Measurements from ENCODE around the gene KCNQ1.

KCNQ1 gene

GRCh38 chr11:2425506-2425905, 19.3 kb upstream of the KCNQ1 start:
- no peak for DNase-seq (ENCODE audit: low read depth)

GRCh38 chr11:2426221-2426620, 18.6 kb upstream of the KCNQ1 start:
- DNase-seq (ENCODE audit: low read depth), result no peak

DNA sequence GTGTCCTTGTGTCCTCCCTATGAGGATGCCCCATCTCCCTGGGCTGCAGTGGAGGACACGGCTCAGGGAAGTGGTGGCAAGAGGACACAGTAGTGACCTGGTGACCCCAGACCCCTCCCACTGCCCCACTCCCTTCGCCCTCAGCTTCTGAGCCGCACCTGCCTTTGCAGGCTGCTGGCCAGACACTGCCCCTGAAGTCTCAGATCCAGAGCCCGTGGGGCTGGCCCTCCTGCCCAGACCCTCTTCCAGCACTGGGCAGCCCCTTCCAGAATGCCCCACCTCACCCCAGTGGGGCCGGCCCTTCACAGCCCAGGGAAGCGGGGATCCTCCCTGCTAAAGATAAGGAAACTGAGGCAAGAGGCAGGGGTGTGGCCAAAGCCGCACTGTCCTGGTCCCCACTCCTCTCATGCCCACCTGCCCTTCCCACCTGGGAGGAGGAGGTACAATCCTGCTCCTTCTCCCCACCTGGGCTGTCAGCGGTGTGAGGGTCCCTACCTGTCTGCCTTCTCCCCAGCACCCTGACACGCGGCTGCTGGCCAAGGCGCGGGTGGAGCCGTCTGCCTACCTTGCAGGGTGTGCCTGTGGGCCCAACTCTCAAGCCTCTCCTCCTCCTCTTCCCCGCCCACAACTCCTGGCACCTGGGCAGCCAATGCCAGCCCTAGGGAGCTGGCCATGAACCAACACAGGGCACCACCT, 17.8 kb upstream of the KCNQ1 start:
- no peak for DNase-seq (ENCODE audit: low read depth)

DNA sequence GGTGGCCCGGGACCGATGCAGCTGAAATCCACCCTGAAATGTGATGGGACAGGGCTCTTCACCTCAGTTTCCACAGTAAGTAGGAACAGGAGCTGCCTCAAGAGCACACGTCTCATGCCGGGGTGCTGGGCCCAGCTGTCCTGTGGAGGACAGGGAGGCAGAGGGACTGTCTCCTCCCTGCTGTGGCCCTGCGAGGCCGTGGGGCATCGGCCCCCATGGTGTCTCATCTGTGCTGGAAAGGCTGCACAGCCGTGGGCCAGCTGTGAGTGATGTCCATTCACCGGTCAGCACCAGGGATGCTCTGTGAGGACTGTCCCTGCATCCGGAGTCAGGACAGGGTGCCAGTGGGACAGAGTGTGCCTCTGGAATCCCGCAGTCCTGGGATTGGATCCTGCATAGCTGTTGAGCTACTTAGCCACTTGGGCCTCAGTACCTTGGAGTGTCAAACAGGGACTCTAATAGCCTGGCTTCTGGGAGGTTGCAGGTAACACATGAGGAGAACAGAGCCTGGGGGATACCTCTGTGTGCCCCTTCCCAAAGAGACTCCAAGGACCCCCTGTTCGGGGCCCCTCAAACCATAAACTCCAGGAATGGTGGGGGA, 17.0 kb upstream of the KCNQ1 start:
- DNase-seq (ENCODE audit: low read depth), result no peak

GRCh38 chr11:2428322-2428795, 16.4 kb upstream of the KCNQ1 start:
- DNase-seq (ENCODE audit: low read depth), result no peak

DNA sequence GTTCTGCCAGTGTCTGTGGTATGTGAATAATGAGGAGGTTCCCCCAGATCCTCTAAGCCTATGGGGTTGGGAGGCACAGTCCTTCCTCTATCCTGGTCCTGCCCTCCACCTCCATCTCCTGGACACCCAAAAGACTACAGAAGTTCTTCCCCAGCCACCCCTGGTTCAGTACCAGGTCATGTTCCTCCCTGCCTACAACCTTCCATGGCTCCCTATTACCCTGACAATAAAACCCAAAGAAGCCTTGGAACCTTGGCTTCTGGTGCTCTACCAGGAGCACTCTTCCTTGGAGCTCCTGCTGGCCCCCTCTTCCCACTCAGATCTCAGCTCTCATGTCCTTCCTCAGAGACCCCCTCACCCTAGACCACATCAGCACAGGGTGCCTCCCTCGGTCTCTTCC, 13.4 kb upstream of the KCNQ1 start:
- no peak for DNase-seq (ENCODE audit: low read depth)

- DNase-seq (ENCODE audit: low read depth), result no peak
Measured at GRCh38 chr11:2432171-2432621, 12.6 kb upstream of the KCNQ1 start.

GRCh38 chr11:2432628-2433071, 12.2 kb upstream of the KCNQ1 start:
- no peak for DNase-seq (ENCODE audit: low read depth)

DNA sequence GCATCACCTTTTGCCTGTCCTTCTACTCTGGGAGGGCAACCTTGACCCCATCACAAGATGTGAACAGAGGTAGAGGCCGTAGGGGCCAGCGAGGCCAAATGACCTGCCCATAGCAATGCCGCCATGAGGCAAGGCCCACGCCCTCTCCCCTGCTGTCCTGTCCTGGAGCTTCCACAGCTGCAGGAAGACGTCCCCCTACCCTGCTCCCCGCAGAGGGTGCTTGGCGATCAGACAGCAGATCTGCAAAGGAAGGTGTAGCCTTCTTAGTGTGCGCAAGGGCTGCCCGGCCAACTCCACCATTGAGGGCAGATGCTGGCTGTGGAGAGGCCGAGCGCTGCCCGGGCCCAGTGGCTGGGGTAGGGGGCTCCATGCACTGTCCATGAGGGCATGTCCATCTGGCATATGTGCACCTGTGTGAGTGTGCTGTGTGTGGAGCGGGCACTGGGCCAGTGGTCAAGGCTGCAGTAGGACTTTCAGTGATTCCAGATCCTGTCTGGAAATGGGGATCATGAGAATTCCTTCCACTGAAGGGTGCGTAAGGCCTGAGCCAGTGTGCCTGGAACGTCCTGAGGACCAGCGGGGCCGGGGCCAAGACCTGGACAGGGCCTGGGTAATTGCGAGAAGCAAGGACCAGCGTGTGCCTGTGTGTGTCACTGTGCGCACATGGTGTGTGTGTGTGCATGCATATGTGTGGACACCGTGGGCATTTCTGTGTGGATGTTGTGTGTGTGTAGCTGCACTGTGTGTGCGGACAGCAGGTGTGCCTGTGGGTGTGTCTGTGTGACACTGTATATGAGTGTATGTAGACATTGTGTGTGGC, 11.5 kb upstream of the KCNQ1 start:
- DNase-seq (ENCODE audit: low read depth), result no peak

DNA sequence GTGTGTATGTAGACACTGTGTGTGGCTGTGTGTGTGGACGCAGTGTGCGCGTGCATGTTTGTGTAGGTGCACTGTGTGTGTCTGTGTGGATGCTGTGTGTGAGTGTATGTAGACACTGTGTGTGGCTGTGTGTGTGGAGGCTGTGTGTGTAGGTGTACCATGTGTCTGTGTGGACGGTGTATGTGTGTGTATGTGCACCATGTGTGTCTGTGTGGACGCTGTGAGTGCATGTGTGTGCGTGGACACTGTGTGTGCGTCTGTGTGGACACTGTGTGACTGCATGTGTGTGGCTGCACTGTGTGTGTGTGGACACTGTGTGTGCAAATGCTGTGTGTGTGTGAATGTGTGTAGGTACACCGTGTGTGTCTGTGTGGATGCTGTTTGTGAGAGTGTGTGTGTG, 10.8 kb upstream of the KCNQ1 start:
- no peak for DNase-seq (ENCODE audit: low read depth)

GRCh38 chr11:2434506-2435255, 10.1 kb upstream of the KCNQ1 start:
- DNase-seq (ENCODE audit: low read depth), result no peak

DNA sequence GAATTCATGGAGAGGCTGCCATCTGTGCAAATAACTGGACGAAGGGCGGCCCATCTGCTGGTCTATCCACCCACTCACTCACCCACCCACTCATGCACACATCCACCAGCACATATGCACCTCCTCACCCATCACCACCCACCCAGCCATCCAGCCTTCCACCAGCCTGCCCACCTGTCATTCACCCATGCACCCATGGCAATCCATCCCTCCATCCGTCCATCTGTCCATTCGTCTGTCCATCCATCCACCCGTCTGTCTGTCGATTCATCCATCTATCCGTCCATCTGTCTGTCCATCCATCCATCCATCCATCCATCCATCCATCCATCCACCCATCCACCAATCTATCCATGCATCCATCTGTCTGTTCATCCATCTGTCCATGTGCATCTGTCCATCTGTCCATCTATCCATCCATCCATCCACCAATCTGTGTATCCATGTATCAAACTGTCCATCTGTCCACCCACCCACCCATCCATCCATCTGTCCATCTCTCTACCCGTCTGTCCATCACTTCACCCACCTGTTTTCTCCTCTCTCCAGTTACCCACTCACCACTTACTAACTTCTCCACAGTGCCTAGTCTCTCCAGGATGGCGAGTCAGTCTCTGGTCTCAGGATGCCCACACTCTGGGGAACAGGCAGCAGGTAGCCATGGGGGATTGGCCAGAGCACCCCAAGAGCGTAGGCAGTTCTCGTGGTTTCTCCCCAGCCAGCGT, 9.4 kb upstream of the KCNQ1 start:
- DNase-seq (ENCODE audit: low read depth), result no peak

DNA sequence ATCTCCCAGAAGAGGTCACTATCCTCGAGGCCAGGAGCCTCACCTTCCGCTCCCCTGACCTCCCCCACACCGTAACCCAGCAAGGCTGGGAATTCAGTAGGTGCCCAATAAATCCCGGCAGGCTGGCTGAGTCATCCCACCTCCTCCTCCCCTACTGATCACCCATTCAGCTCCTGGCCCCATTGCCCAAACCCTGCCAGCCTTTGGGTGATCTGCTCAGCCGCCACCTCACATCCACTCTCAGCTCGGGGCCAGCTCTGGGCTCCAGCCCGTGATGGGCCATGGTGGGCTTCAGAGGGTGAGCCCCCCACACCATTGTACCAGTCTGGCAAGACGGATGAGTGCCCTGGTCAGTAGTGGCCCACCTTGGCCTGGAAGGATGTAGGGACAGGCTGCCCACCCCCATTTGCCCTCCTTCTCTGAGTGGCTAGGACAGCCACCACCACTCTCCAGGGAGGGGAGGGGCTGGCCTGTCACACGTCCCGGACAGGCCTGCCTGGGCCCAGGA, 8.7 kb upstream of the KCNQ1 start:
- no peak for DNase-seq (ENCODE audit: low read depth)

GRCh38 chr11:2436521-2437031, 8.2 kb upstream of the KCNQ1 start:
- no peak for DNase-seq (ENCODE audit: low read depth)

DNA sequence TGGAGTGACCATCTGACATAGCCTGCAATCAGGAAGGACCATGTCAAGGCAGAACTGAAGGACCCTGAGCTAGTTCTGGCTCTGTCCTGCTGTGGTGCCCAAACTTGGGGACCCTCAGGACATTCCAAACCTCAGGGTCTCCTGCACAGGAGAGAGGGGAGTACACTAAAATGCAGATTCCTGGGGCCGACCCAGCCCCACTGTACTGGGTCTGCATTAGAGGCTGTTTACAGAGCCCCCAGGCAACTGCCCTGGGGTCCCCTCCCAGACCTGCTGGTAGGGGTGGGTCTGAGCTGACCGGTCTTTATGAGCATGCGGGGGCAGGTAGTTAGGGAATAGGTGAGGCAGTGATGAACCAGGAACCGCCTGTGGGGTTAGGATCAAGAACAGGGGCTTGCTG, 7.3 kb upstream of the KCNQ1 start:
- DNase-seq (ENCODE audit: low read depth), result no peak

- no peak for DNase-seq (ENCODE audit: low read depth)
Measured at GRCh38 chr11:2439820-2440219, 5.0 kb upstream of the KCNQ1 start.

DNA sequence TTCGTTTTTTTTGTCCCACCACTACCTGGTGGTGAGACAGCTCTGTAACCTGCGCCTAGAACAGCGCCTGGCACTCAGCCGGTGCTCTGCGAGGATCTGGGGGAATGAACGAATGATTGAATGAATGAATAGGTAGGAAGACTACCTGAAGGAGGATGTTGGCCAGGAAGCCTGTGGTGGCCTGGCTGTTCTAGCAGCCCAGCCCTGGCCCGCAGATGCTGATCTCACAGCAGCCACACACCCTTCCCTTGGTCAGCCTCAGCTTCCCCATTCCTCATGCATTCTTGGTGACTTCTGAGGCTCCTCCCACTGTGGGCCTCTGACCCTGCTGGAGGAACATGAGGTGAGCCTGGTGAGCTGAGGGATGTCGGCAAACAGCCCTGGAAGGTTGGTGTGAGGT, 4.2 kb upstream of the KCNQ1 start:
- DNase-seq (ENCODE audit: low read depth), result no peak

GRCh38 chr11:2441171-2441570, 3.6 kb upstream of the KCNQ1 start:
- DNase-seq (ENCODE audit: low read depth), result no peak

DNA sequence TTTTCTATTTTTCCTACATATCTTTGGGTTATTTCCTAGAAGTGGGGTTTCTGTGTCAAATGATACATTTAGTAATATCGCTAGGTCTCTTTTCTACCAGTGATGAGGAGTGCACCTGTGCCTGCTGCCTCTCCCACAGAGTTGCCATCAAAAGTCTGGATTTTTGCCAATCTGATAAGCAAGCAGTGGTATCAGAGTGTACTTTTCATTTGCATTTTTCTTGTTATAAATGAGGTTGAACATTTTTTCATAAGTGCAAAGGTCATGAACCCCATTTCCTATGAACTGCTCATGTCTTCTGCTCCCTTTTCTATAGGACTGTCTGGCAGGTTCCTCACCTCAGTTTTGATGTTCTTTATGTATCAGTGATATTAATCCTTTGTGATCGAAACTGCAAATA, 2.2 kb upstream of the KCNQ1 start:
- DNase-seq (ENCODE audit: low read depth), result no peak

DNA sequence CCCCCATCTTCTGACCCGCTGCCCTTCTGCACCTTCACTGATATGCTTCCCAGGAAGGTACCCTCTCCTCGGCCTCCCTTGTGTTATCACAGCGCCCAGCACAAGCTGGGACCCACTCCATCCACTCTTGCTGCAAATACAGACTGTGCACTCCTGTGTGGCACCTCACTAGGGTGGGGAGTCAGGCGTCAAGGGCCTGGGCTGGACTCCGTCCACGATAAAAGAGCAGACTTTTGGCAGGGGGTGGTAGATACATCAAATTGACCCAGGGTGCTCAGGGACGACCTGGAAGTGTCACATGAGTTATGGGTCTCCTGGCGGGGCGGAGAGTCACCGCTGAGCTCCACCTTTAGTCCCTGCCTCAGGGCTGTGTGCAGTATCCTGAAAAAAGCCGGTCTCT, 1.4 kb upstream of the KCNQ1 start:
- no peak for DNase-seq (ENCODE audit: low read depth)
